ENCODE results near the gene PROZ.

Gene PROZ

DNA sequence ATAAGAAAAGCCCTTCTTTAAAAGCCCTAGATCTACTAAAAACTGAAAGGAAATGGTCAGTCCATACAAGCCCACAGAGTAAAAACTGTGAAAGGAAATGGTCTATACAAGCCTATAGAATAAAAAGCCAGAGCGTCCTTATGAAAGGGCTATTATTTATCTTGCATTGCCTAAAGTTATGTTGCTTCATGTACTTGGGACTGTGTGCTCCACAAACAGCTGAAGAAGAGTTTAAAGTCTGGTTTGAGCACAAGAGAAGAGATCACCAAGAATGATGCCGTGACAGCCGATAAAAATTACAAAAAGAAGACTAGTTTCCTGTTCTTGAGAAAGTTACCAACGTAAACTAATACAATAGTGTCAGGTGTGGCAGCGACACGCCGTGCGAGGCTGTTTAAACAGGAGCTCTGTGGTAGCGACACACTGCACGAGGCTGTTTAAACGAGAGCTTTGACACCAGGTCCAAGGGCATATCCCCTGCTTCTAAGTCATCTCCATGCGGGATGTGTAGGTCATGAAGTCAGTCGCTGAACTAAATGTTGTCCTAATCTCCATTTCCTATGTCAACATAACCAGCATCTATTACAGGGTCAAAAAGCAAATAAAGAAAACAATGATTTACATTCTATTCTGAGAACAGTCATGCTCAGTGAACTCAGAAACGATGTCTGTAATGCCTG, 25.1 kb downstream of the PROZ start:
- no peak overlapping the region for H3K27ac Mint-ChIP-seq
- peaks cover 7% of the 10 kb centered on the region for H3K4me1 Mint-ChIP-seq
- no peaks in the 10 kb centered on the region for H3K27me3 Mint-ChIP-seq
- DNase-seq (ENCODE audit: low spot score in 2 of 2) (no peak), ATAC-seq (ENCODE audit: low read depth) (no peak)
- H3K9me3 Mint-ChIP-seq, result no peaks in the 10 kb centered on the region
- H3K36me3 Mint-ChIP-seq, result peaks cover 25% of the 10 kb centered on the region
- H3K4me3 Mint-ChIP-seq, result no peak overlapping the region

DNA sequence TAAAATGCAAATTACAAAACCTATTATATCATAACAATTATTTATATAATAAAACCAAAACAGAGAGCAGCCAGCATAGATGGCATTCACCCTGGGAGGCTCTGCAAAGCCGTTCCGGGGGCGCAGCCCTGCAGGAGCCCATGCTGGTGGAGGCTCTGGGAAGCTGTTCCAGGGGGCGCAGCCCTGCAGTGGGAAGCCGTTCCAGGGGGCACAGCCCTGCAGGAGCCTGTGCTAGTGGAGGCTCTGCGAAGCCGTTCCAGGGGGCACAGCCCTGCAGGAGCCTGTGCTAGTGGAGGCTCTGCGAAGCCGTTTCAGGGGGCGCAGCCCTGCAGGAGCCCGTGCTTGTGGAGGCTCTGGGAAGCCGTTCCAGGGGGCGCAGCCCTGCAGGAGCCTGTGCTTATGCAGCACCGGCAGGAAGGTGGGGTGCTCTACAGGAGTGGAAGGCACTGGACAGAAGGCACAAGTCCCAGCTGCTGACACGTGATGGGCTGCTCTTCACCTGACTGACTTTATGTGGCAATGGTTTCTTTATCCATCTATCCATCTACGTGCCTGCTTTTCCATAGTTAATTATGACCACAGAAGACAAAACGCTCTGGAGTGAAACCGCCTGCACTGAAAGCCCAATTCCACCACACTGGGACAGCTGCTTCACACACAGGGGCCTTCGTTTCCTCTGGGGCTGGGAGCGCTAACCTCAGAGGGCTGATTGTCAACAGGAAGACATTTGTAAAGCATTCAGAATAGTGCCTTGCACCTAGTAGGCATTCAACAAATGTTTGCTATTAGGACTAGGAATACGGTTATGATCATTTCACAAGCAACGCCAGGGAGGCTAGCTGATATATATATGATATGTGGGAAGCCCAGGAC, 26.4 kb downstream of the PROZ start:
- ATAC-seq (ENCODE audit: low read depth) (no peak), DNase-seq (ENCODE audit: low spot score in 2 of 2) (no peak)
- Mint-ChIP-seq H3K27ac (peak overlapping the region; percentile 41), H3K4me3 (peak overlapping the region; percentile 8), H3K9me3 (no peaks in the 10 kb centered on the region), H3K27me3 (no peaks in the 10 kb centered on the region), H3K36me3 (peaks cover 27% of the 10 kb centered on the region), H3K4me1 (peaks cover 7% of the 10 kb centered on the region)

DNA sequence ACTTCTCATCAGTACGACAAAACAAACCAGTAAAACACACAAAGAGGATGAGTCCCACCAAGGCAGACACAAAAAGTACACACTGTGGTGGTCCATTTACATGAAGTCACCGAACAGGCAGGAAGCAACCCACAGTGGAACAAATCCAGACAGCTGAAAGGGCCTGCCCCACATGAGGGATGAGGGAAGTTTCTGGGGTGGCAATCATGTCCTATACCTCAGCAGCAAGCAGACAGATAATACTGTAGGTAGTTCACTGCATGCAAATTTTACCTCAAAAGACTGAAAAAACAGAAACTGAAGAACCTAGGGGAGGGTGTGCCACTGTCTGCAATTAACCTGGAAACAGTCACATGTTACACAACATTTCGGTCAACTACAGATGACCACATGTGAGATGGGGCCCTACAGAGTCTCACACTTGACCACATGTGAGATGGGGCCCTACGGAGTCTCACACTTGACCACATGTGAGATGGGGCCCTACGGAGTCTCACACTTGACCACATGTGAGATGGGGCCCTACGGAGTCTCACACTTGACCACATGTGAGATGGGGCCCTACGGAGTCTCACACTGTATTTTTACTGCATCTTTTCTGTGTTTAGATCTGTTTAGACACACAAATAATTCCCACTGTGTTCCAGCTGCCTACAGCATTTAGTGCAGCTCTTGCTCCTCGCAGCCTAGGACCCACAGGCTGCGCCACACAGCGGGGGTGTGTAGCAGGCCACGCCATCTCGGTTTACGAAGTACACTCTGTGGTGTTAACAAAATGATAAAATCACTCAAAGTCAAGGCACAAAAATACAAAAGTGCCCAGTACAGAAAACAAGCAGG, 27.8 kb downstream of the PROZ start:
- Mint-ChIP-seq H3K4me3 (no peak overlapping the region), H3K27me3 (no peaks in the 10 kb centered on the region), H3K36me3 (peaks cover 29% of the 10 kb centered on the region), H3K27ac (peak overlapping the region; percentile 68), H3K9me3 (no peaks in the 10 kb centered on the region), H3K4me1 (peaks cover 7% of the 10 kb centered on the region)
- ATAC-seq (ENCODE audit: low read depth) (peak; percentile 38), DNase-seq (ENCODE audit: low spot score in 2 of 2) (no peak)

DNA sequence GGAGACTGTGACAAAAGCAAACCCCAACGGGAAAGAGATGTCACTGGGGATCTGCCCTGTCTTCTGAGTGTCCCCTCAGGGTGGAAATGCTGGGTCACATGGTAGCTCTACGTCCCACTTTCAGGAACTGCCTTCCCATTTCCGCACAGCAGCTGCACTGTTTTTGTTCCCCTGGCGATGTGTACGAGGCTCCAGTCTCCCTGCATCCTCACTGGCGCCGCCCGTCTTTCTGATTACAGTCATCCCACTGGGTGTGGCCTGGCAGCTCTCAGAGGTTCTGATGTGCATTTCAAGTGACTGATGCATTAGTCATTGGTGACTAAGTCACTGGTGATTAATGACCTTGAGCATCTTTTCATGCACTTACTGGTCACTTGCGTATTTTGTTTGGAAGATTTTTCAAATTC, 28.8 kb downstream of the PROZ start:
- Mint-ChIP-seq H3K36me3 (peaks cover 31% of the 10 kb centered on the region), H3K4me3 (no peak overlapping the region), H3K27me3 (no peaks in the 10 kb centered on the region), H3K27ac (peak overlapping the region; percentile 7), H3K9me3 (no peaks in the 10 kb centered on the region), H3K4me1 (peaks cover 7% of the 10 kb centered on the region)
- ATAC-seq (ENCODE audit: low read depth) (no peak), DNase-seq (ENCODE audit: low spot score in 2 of 2) (no peak)

DNA sequence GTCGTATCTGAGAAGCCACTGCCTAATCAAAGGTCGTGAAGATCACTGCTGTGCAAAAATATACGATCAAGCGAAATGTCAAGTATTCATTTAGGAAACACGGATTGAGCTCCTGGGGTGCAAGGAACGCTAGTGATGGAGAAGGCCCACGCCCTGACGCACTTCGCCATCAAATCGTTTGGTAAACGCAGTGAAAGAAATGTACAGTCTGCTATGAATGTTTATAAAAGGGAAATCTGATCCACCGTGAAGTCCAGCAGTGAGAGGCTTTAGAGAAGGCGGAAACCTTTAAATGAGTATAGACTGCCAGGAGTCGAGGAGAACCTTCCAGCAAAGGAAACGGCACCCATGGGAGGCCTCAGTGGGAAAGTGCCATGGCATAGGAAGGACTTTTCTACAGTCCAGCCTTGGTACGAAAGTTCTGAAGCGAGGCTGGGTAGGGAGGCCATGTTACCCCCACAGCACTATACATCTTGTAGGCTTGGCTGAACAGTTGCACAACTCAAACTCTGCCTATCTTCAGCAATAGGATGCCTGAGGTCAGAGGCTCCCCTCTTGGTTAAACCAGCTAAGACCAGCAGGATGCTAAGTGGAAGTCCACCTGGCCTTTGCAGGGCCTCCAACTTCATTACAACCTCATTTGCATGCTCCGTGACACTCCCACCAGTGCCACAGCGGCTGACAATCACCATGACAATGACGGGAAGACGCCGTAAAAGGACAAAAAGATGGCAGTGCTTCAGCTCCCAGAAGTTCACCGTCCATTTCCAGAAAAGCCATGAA, 29.6 kb downstream of the PROZ start:
- no peaks in the 10 kb centered on the region for H3K9me3 Mint-ChIP-seq
- H3K4me1 Mint-ChIP-seq, result peaks cover 7% of the 10 kb centered on the region
- no peak overlapping the region for H3K4me3 Mint-ChIP-seq
- no peaks in the 10 kb centered on the region for H3K27me3 Mint-ChIP-seq
- ATAC-seq (ENCODE audit: low read depth) (no peak), DNase-seq (ENCODE audit: low spot score in 2 of 2) (no peak)
- peaks cover 31% of the 10 kb centered on the region for H3K36me3 Mint-ChIP-seq
- H3K27ac Mint-ChIP-seq, result no peak overlapping the region

DNA sequence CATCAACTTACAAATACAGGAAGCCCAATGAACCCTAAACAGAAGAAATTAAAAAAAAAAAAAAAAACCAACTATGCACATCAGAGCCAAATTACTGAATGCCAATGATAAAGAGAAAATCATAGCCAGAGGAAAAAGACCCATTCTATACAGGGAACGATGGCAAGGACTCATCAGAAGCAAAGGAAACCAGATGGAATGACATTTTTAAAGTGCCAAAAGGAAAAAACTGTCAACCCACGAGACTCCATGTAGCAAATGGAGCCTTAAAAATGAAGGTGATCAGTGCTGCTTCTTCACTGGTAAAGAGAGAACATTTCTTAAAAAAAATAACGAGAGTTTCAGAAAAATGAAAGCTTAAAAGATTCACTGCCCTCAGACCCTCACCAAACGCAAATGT, 31.7 kb downstream of the PROZ start:
- H3K9me3 Mint-ChIP-seq, result no peaks in the 10 kb centered on the region
- H3K27ac Mint-ChIP-seq, result no peak overlapping the region
- H3K4me1 Mint-ChIP-seq, result peaks cover 5% of the 10 kb centered on the region
- no peak overlapping the region for H3K4me3 Mint-ChIP-seq
- DNase-seq (ENCODE audit: low spot score in 2 of 2) (no peak), ATAC-seq (ENCODE audit: low read depth) (no peak)
- H3K27me3 Mint-ChIP-seq, result no peaks in the 10 kb centered on the region
- H3K36me3 Mint-ChIP-seq, result peaks cover 33% of the 10 kb centered on the region

DNA sequence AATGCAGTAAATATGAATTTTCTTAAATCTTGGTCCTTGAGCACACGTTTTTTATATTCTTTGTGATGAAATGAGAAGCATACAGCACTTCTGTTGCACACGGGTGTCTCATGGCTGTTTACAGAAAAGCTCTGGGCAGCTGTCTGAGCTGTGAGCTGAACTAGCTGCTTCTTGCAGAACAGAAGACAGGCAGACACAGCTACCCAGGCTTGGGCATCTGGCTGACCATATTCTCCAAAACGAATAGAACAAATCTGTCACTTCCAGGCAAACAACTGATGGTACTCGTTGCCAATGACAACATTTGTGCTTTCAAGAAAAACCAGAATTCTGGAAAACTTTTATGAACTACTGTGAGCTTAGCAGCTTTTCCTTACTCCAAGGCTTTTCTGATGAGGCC, 33.8 kb downstream of the PROZ start:
- Mint-ChIP-seq H3K4me3 (no peak overlapping the region), H3K27ac (no peak overlapping the region), H3K36me3 (peaks cover 44% of the 10 kb centered on the region), H3K4me1 (no peaks in the 10 kb centered on the region), H3K9me3 (no peaks in the 10 kb centered on the region), H3K27me3 (no peaks in the 10 kb centered on the region)
- ATAC-seq (ENCODE audit: low read depth) (no peak), DNase-seq (ENCODE audit: low spot score in 2 of 2) (no peak)

DNA sequence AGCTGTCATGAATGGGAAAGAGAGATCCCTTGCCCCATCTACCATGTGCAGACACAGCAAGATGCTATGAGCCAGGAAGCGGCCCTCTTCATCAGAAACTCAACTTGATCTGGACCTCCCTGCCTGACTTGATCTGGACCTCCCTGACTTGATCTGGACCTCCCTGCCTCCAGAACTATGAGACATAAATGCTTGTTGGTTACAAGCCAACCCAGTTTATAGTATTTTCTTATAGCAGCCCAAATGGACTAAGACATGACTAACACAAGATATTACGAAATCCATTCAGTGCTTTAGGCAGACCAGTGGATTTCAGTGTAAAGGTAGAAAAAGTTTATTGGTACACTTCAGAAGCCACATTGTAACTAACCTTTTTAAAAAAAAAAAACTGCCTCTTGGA, 34.5 kb downstream of the PROZ start:
- H3K4me3 Mint-ChIP-seq, result no peak overlapping the region
- H3K4me1 Mint-ChIP-seq, result no peaks in the 10 kb centered on the region
- ATAC-seq (ENCODE audit: low read depth) (no peak), DNase-seq (ENCODE audit: low spot score in 2 of 2) (no peak)
- peaks cover 42% of the 10 kb centered on the region for H3K36me3 Mint-ChIP-seq
- H3K9me3 Mint-ChIP-seq, result no peaks in the 10 kb centered on the region
- no peaks in the 10 kb centered on the region for H3K27me3 Mint-ChIP-seq
- no peak overlapping the region for H3K27ac Mint-ChIP-seq

DNA sequence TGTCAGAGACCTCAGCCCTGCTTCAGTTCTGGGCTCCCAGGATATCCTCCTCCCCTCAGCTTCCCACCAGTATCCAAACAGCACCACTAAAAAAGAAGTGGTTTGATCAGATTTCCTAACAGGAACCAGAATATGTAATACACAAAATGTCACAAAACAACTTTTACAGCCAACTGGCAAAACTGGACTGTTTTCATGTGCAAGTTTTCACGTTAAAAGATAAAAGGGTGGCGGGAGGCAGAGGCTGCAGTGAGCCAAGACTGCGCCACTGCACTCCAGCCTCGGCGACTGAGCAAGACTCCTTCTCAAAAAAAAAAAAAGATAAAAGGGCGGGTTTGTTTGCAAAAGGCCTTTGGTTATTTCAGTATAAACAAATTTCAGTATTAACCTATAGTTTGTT, 36.9 kb downstream of the PROZ start:
- DNase-seq (ENCODE audit: low spot score in 2 of 2), result no peak
- H3K4me1 Mint-ChIP-seq, result no peaks in the 10 kb centered on the region
- no peak for ATAC-seq (ENCODE audit: low read depth)
- H3K36me3 Mint-ChIP-seq, result peaks cover 30% of the 10 kb centered on the region
- no peaks in the 10 kb centered on the region for H3K9me3 Mint-ChIP-seq
- no peak overlapping the region for H3K4me3 Mint-ChIP-seq
- H3K27me3 Mint-ChIP-seq, result no peaks in the 10 kb centered on the region
- no peak overlapping the region for H3K27ac Mint-ChIP-seq

DNA sequence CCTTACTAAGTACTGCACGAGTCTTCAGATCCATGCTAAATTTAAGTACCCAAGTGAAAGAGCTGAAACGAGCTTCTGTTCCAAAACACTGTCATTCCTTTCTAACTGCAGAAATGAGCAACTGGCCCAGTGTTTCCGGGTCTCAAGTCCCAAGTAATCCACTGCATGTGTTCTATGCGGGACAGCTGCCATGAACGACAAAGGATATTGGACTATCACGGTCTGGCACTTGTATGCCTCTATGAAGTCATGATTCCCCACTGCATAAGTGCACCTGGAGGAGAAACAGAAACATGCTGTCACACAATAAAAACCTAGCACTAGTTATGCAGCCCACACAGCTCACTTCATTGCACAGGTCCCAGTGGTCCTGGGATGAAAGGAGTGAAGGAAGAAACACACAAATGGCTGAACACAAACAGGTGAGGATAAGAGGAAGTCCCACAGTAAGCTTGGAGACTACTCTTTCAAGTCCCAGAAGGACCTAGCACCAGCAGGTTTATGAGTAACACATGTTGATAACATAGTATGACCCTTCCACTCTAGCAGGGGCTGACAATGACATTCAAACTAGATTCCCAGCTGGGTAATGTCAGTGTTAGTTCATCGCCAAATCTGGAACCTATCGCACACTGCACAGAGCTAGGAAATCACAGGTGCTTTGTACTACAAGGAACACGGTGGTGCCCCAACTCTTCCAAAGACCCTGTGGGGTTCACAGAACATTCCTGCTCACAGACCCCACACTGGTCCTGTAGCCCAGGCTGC, 38.7 kb downstream of the PROZ start:
- H3K36me3 Mint-ChIP-seq, result peaks cover 27% of the 10 kb centered on the region
- DNase-seq (ENCODE audit: low spot score in 2 of 2), result no peak
- peaks cover 1% of the 10 kb centered on the region for H3K4me1 Mint-ChIP-seq
- no peak overlapping the region for H3K27ac Mint-ChIP-seq
- H3K4me3 Mint-ChIP-seq, result no peak overlapping the region
- no peak for ATAC-seq (ENCODE audit: low read depth)
- no peaks in the 10 kb centered on the region for H3K27me3 Mint-ChIP-seq
- no peaks in the 10 kb centered on the region for H3K9me3 Mint-ChIP-seq

DNA sequence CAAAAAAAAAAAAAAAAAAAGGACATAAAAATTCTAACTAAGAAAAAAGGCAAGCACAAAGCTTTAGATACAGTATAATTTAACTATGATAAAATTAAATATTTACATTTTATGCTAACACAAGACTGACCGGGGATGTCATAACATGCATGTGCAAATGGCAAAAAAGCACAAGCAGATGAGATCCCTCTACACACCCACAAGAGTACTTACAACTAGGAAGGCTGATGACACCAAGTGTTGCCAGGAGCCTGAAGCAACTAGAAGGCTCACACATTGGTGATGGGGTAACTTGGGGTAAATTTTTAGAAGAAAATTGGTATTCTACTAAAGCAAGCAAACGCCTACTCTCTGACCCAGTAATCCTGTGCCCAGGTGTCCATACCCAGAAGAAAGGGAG, 43.4 kb downstream of the PROZ start:
- Mint-ChIP-seq H3K27ac (no peak overlapping the region), H3K27me3 (no peaks in the 10 kb centered on the region), H3K4me1 (peaks cover 22% of the 10 kb centered on the region), H3K36me3 (peaks cover 11% of the 10 kb centered on the region), H3K4me3 (no peak overlapping the region), H3K9me3 (no peaks in the 10 kb centered on the region)
- ATAC-seq (ENCODE audit: low read depth) (no peak), DNase-seq (ENCODE audit: low spot score in 2 of 2) (no peak)

DNA sequence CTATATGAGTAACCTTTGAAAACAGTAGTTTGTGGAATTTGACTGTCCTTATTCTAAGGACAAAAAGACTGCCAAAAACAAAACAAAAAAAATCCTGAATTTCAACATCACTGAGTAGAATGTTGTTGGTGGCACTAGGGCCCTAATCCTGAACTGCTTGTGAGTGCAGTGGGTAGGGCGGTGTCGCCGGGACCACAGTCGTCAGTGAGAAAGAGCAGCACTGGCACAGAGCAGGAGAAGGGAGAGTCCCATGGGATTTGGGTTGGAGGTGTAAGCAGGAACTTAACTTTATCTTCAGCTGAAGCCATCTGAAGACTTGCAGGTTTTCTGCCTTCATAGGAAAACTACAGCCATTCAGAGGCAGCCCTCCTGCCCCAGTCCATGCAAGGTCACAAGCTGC, 44.5 kb downstream of the PROZ start:
- peaks cover 30% of the 10 kb centered on the region for H3K4me1 Mint-ChIP-seq

More for the DNA sequence above, 44.5 kb downstream of the PROZ start:
- Mint-ChIP-seq H3K27ac (no peak overlapping the region), H3K9me3 (no peaks in the 10 kb centered on the region), H3K4me3 (no peak overlapping the region), H3K27me3 (no peaks in the 10 kb centered on the region), H3K36me3 (peaks cover 4% of the 10 kb centered on the region)
- no peak for ATAC-seq (ENCODE audit: low read depth)
- DNase-seq (ENCODE audit: low spot score in 2 of 2), result no peak
